Astrocyte (in vitro differentiated cells and primary cell): ENCODE data around the gene CDKAL1.

Source experiments
- EZH2 ChIP-seq: IDR thresholded peaks from 2 replicates; pipeline ENCODE4 v1.6.1; 2012; ENCODE audit warnings: mild to moderate bottlenecking, low read length, inconsistent platforms; ENCODE audit not compliant: insufficient read depth
- TF ChIP-seq, protein P1 (sequence below): IDR thresholded peaks from 2 replicates; pipeline ENCODE4 v1.5.1; 2011; ENCODE audit warnings: low read depth, mild to moderate bottlenecking, inconsistent platforms, low read length, moderate library complexity; ENCODE audit not compliant: insufficient read depth

DNA sequence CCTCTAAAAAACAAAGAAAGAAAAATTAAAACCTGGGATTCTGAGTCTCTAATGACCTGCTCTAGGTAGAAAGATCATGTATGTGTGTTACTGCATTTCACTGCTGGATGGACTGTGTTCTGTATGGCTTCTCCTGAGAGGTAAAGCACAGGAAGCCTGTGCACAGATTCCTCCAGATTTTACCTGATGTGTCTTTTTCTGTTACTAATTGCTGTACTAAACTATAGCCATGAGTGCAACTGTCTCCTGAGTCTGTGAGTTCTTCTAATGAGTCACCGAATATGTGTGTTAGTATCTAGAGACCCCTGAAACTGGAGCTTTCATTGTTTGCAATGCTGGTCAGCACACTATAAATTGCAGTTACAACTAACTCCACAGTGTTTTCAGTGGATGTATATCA is 270.8 kb downstream of the CDKAL1 start:
- TF ChIP-seq, protein P1, sequence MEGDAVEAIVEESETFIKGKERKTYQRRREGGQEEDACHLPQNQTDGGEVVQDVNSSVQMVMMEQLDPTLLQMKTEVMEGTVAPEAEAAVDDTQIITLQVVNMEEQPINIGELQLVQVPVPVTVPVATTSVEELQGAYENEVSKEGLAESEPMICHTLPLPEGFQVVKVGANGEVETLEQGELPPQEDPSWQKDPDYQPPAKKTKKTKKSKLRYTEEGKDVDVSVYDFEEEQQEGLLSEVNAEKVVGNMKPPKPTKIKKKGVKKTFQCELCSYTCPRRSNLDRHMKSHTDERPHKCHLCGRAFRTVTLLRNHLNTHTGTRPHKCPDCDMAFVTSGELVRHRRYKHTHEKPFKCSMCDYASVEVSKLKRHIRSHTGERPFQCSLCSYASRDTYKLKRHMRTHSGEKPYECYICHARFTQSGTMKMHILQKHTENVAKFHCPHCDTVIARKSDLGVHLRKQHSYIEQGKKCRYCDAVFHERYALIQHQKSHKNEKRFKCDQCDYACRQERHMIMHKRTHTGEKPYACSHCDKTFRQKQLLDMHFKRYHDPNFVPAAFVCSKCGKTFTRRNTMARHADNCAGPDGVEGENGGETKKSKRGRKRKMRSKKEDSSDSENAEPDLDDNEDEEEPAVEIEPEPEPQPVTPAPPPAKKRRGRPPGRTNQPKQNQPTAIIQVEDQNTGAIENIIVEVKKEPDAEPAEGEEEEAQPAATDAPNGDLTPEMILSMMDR, result no peak
- no peak for TF ChIP-seq EZH2
